Activated CD4-positive, CD25-positive, alpha-beta regulatory T cell treated with anti-CD3 and anti-CD28 coated beads, Interleukin-2, amount 50 U/mL, for 24 hours (primary cell): ENCODE measurements around the gene NUAK1.
"Not testable (repeated sequence)": the region's sequence is repeated elsewhere in the genome, so short reads cannot be mapped to it uniquely, and the experiment has no call there.

Source experiments
- ATAC-seq, 2 donors: fragments of 150-1000 bp; cut with Tn5 transposase; one replicate each; pipeline ENCODE4 v1.10.0; 2021; ENCODE audit warnings: mild to moderate bottlenecking in 1 of 2, moderate library complexity in 1 of 2

The NUAK1 gene

GRCh38 chr12:106145539-106146447, 7.0 kb upstream of the NUAK1 start:
- no peak for ATAC-seq

- ATAC-seq: no peak
Measured at GRCh38 chr12:106144847-106145246, 6.1 kb upstream of the NUAK1 start.

- no peak for ATAC-seq
Measured at GRCh38 chr12:106142591-106143261, 4.0 kb upstream of the NUAK1 start.

GRCh38 chr12:106141920-106142319, 3.2 kb upstream of the NUAK1 start:
- ATAC-seq: not testable (repeated sequence)

- ATAC-seq: no peak
Measured at GRCh38 chr12:106141452-106141851, 2.7 kb upstream of the NUAK1 start.

GRCh38 chr12:106141003-106141402, 2.2 kb upstream of the NUAK1 start:
- no peak for ATAC-seq

- ATAC-seq: no peak
Measured at GRCh38 chr12:106140223-106140986, 1.7 kb upstream of the NUAK1 start.

- peak; percentile 31 to 47 for ATAC-seq
Measured at GRCh38 chr12:106139422-106140171, 843 bp upstream of the NUAK1 start.

- ATAC-seq: peak in 1 of 2 donors; percentile 14
Measured at GRCh38 chr12:106138357-106138632, 459 bp downstream of the NUAK1 start.

- ATAC-seq: peak in 1 of 2 donors; percentile 30
Measured at GRCh38 chr12:106137530-106138356, 1.0 kb downstream of the NUAK1 start.

GRCh38 chr12:106136263-106136662, 2.5 kb downstream of the NUAK1 start:
- no peak for ATAC-seq

- ATAC-seq: no peak
Measured at GRCh38 chr12:106135781-106136180, 3.0 kb downstream of the NUAK1 start.

- no peak for ATAC-seq
Measured at GRCh38 chr12:106135075-106135474, 3.7 kb downstream of the NUAK1 start.

GRCh38 chr12:106134294-106134949, 4.3 kb downstream of the NUAK1 start:
- ATAC-seq: no peak

GRCh38 chr12:106133136-106134087, 5.3 kb downstream of the NUAK1 start:
- no peak for ATAC-seq

GRCh38 chr12:106132175-106133135, 6.3 kb downstream of the NUAK1 start:
- no peak for ATAC-seq

- ATAC-seq: no peak
Measured at GRCh38 chr12:106131676-106132075, 7.1 kb downstream of the NUAK1 start.

GRCh38 chr12:106130474-106131113, 8.2 kb downstream of the NUAK1 start:
- no peak for ATAC-seq
